Stimulated activated CD4-positive, alpha-beta T cell treated with anti-CD3 and anti-CD28 coated beads, Interleukin-4, amount 100 ng/mL, for 48 hours (primary cell): ENCODE results near the gene RET.

Experiments used
- DNase-seq, 2 donors: peaks; one replicate each; pipeline ENCODE4 v3.0.0-alpha.2; 2020; ENCODE audit warnings: low read depth in 2 of 2

RET gene

GRCh38 chr10:43062402-43063160 is 14.3 kb upstream of the RET start:
- DNase-seq = no peak

- DNase-seq = no peak
These were observed 12.4 kb upstream of the RET start for GRCh38 chr10:43064331-43065075.

GRCh38 chr10:43065234-43065633 is 11.6 kb upstream of the RET start:
- no peak for DNase-seq

- DNase-seq = no peak
These were observed 11.1 kb upstream of the RET start for GRCh38 chr10:43065761-43066160.

- no peak for DNase-seq
These were observed 10.4 kb upstream of the RET start for GRCh38 chr10:43066481-43066880.

GRCh38 chr10:43067391-43068135 is 9.3 kb upstream of the RET start:
- no peak for DNase-seq

- no peak for DNase-seq
These were observed 8.8 kb upstream of the RET start for GRCh38 chr10:43068136-43068395.

- DNase-seq = no peak
These were observed 8.2 kb upstream of the RET start for GRCh38 chr10:43068471-43069210.

GRCh38 chr10:43069211-43069515 is 7.7 kb upstream of the RET start:
- DNase-seq = no peak

GRCh38 chr10:43069579-43069978 is 7.3 kb upstream of the RET start:
- DNase-seq = no peak

- no peak for DNase-seq
These were observed 6.5 kb upstream of the RET start for GRCh38 chr10:43070121-43071085.

GRCh38 chr10:43071865-43072650 is 4.8 kb upstream of the RET start:
- DNase-seq = no peak

GRCh38 chr10:43073191-43073590 is 3.7 kb upstream of the RET start:
- DNase-seq = no peak

GRCh38 chr10:43073721-43074120 is 3.1 kb upstream of the RET start:
- DNase-seq = no peak

GRCh38 chr10:43074409-43074808 is 2.5 kb upstream of the RET start:
- DNase-seq = no peak

- no peak for DNase-seq
These were observed 1.9 kb upstream of the RET start for GRCh38 chr10:43074827-43075611.

- no peak for DNase-seq
These were observed 1.3 kb upstream of the RET start for GRCh38 chr10:43075612-43076003.

GRCh38 chr10:43076311-43076875 is 476 bp upstream of the RET start:
- DNase-seq = no peak

GRCh38 chr10:43077421-43078171 is 727 bp downstream of the RET start:
- DNase-seq = no peak
